Measurements from ENCODE around the gene TRIM56.
"Not testable (repeated sequence)": the region's sequence is repeated elsewhere in the genome, so short reads cannot be mapped to it uniquely, and the experiment has no call there.

Gene TRIM56

DNA sequence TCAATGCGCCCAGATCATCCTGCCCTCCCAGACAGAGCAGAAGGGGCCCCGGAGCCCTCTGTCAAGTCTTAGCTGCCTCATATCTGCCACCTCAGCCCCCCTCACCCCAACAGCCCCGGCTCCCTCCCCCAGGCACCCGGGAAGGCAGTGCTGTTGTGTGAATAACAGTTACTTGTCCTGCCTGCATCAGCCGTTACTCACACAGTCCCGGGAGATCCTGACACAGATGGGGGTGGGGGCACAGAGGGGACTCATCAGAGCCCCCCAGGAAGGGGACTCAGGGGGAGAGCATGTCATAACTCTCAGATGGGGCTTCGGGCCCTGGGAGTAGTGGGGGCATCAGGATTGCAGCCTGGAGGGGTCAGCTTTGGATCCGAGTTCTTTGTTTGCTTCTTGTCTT, 29.2 kb downstream of the TRIM56 start:
- DNase-seq: no peak

DNA sequence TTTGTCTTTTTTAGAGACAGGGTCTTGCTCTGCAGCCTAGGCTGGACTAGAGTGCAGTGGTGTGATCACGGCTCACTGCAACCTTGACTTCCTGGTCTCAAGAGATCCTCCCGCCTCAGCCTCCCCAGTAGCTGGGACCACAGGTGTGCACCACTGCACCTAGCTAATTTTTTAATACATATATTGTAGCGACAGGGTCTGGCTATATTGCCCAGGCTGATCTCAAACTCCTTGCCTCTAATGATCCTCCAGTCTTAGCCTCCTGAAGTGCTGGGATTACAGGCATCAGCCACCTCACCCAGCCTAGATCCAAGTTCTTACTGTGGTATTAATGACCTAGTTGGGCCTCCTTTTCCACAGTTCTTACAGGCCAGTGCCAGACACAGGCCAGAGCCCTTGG, 29.9 kb downstream of the TRIM56 start:
- no peak for DNase-seq

DNA sequence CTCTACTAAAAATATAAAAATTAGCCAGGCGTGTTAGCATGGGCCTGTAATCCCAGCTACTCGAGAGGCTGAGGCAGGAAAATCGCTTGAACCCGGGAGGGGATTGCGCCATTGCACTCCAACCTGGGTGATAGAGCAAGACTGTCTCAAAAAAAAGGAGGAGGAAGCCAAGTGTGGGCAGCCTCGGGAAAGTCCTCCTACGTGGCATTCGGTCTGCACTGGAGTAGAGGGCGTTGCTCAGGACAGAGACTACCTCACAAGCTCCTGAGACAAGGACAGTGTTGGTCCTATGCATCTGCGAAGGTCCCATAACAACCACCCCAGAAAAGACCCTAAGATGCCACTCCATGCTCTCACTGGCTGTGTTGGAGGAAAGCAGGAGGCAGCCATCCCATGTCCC, 31.6 kb downstream of the TRIM56 start:
- DNase-seq: no peak

DNA sequence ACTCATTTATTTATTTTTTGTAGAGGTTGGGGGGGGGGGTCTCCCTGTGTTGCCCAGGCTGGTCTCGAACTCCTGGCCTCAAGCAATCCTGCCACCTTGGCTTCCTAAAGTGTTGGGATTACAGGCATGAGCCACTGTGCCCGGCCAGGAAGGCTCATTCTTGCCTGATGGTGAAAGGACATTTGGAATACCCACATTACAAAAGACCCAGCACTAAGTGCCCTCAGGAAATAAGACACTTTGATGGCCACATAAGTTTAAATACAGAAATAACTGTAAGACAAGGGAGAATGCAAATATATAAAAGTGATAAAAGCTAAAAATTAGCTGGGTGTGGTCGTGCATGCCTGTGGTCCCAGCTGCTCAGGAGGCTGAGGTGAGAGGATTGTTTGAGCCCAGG, 33.6 kb downstream of the TRIM56 start:
- no peak for DNase-seq

DNA sequence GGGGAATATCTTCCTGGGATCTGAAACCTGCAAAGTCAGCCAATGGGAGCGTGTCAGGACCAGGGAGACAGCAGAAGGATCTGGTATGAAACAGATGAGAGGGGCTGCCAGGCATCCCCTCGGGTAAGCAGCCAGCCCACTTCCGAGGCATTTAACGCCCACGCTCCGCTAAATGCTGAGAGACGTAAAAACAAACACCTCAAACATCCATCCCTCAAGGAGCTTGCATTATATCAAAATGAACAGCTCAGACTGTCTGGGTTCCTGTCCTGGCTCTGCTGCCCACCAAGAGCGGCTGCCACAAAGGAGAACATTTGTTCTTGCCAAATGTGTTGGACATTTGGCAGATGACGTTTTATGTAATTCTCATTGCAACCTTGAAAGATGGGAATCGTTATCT, 34.6 kb downstream of the TRIM56 start:
- DNase-seq: no peak

DNA sequence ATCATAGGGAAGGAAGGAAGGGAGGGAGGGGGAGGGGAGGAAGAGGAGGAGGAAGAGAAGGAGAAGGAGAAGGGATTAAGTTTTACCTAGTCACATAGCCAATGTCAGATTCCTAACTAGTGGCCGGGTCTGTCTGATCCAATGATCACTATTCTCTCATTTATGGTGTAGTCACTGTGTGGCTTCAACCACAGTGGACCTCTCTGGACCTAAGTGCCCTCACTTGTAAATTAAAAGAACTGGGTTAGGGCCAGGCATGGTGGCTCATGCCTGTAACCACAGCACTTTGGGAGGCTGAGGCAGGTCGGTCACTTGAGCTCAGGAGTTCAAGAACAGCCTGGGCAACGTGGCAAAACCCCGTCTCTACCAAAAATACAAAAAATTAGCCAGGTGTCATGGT, 35.0 kb downstream of the TRIM56 start:
- no peak for DNase-seq

DNA sequence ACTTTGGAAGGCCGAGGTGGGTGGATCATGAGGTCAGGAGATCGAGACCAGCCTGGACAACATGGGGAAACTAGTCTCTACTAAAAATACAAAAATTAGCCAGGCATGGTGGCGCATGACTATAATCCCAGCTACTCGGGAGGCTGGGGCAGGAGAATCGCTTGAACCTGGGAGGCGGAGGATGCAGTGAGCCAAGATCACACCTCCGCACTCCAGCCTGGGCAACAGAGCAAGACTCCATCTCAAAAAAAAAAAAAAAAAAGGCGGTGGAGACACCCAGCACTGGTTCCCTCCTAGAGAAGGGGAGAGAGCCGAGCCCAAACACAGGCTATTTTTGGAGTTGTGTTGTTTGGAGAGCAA, 36.3 kb downstream of the TRIM56 start:
- DNase-seq: not testable (repeated sequence)

DNA sequence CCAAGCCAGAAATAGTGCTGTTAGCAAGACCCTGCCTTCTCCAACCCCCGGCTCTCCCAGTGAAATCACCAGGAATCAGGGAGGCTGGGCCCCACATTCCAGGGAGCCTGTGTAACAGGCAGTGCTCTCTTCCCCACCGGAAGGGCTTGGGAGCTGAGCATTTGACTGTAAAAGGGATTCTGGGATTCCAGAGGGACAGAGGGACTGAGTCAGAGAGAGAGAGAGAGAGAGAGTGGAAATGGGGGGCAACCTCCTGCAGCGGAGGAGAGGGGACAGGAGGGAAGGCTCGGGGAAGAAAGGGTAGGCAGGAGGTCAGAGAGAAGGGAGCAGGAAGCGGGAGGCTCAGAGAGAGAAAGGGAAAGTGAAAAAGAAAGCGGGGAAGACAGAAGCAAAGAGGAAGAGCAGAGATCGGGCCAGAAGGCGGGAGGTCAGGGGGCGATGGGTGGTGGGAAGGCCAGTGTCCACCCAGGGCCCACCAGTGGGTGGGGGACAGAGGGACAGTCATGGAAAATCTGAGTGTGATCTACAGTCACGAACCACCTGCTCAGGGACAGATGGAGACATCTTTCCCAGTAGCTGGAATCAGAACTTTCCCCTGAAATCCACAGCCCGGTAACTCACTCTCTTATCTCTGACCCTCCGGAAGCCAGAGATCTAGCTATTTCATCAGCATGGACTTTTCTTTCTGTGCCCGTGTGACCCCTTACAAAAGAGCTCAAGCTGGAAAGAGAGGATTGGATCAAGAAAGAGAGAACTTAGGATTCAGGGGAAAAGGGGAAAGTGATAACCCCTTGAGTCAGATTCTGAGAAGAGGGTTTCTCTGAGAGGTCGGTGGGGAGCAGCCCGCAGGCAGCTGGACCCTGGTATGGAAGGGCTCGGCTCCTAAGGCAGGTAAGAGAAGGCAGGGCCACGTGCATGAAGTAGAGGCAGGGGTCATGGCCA, 37.0 kb downstream of the TRIM56 start:
- DNase-seq: no peak

DNA sequence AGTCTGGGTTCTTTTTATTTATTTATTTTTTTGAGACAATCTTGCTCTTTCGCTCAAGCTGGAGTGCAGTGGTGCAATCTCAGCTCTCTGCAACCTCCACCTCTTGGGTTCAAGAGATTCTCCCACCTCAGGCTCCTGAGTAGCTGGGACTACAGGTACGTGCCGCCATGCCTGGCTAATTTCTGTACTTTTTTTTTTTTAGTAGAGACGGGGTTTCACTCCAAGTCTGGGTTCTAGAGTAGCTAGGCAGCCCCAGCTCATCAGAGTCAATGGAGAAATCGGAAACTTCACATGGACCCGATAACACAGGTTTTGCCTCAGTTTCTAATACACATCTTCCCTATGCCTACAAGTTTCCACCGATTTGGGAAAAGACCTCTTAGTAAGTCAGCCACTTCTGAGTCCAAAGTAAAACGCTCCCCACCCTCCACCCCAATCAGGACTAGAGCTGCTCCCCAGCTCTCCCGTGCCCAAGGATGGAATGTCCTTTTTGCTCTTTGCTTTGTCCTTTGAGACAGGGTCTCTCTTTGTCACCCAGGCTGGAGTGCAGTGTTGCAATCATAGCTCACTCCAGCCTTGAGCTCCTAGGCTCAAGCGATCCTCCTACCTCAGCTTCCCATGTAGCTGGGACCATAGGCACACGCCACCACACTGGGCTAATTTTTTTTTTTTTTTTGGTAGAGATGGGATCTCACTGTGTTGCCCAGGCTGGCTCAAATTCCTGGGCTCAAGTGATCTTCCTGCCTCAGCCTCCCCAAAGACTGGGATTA, 37.8 kb downstream of the TRIM56 start:
- DNase-seq: no peak

DNA sequence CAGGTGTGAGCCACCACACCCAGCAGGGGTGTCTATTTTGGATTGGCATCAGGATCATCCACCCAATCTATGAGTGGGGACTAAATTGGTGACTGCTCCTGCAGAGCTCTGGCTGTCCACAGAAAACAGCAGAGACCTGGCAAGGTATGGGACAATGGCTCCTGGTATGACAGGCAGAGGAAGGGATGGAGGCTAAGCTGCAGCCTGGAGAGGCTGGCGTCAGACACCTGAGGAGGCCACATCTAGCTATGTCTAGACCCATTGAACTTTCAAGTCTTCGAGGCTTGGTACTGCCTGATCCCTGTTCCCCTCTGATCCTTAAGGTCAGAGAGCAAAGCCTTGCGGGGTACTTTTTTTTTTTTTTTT, 38.4 kb downstream of the TRIM56 start:
- DNase-seq: no peak

DNA sequence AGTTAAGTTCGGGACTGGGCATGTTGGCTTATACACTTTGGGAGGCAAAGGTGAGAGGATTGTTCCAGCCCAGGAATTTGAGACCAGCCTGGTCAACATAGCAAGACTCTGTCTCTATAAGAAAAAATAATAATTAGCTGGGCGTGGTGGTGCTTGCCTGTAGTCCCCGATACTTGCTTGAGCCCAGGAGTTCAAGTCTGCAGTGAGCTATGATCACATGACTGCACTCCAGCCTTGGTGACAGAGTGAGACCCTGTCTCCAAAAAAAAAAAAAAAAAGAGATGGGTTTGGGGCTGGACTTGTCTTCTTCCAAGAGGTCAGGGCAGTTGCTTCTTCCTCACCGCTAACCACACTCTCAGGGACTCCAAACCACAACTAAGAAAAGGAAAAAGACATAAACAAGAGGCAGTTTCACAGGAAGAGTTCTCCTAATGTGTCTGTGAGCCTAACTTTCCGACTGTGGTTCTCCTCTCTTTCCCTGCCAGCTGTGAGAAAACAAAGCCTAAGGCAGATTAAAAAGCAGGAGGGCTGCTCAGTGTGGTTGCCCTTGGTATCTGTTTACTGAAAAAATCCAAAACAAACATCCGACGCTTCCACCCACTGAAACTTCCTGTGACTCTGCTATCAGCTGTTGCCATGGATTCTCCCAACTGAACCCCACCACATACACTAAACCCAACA, 39.2 kb downstream of the TRIM56 start:
- DNase-seq: no peak

DNA sequence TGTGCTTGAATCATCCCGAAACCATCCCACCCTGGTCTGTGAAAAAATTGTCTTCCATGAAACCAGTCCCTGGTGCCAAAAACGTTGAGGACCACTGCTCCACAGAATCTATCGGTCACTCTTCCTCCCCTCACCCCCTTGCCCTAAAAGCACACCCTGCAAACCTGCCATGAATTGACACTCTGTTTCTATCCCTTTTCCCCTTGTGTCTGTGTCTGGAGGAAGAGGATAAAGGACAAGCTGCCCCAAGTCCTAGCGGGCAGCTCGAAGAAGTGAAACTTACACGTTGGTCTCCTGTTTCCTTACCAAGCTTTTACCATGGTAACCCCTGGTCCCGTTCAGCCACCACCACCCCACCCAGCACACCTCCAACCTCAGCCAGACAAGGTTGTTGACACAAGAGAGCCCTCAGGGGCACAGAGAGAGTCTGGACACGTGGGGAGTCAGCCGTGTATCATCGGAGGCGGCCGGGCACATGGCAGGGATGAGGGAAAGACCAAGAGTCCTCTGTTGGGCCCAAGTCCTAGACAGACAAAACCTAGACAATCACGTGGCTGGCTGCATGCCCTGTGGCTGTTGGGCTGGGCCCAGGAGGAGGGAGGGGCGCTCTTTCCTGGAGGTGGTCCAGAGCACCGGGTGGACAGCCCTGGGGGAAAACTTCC, 40.8 kb downstream of the TRIM56 start:
- no peak for DNase-seq

DNA sequence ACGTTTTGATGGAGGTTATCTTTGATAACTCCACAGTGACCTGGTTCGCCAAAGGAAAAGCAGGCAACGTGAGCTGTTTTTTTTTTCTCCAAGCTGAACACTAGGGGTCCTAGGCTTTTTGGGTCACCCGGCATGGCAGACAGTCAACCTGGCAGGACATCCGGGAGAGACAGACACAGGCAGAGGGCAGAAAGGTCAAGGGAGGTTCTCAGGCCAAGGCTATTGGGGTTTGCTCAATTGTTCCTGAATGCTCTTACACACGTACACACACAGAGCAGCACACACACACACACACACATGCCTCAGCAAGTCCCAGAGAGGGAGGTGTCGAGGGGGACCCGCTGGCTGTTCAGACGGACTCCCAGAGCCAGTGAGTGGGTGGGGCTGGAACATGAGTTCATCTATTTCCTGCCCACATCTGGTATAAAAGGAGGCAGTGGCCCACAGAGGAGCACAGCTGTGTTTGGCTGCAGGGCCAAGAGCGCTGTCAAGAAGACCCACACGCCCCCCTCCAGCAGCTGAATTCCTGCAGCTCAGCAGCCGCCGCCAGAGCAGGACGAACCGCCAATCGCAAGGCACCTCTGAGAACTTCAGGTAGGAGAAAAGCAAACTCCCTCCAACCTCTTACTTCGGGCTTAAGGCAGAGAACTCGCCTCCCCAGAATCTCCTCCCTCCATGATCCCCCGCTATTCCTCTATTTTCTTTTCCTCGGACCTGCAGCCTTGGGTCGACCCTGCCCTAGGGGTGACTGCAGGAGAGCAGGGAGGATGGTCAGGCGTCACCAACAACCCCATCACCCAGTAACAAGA, 41.6 kb downstream of the TRIM56 start, which contains the start of gene SERPINE1:
Gene SERPINE1, plus strand, starts transcription at position 454 of the 809 bp plus-strand sequence. CDS start 1,290 bp downstream, outside the sequence.
- DNase-seq: no peak

DNA sequence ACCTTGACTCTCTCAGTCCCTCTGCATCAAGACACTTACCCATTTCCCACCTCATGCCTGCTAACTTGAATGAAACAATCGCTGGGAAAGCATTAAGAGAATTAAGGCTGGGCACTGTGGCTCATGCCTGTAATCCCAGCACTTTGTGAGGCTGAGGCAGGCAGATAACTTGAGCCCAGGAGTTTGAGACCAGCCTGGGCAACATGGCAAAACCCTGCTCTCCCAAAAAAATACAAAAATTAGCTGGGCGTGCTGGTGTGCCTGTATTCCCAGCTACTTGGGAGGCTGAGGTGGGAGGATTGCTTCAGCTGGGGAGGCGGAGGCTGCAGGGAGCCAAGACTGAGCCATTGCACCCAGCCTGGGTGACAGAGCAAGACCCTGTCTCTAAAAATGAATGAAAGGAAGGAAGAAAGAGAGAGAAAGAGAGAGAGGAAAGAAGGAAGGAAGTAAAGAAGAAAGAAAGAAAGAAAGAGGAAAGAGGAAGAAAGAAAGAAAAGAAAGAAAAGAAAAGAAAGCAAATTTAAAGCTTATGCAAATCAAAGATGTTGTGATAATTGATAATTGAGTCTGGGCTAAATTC, 42.3 kb downstream of the TRIM56 start:
- no peak for DNase-seq

DNA sequence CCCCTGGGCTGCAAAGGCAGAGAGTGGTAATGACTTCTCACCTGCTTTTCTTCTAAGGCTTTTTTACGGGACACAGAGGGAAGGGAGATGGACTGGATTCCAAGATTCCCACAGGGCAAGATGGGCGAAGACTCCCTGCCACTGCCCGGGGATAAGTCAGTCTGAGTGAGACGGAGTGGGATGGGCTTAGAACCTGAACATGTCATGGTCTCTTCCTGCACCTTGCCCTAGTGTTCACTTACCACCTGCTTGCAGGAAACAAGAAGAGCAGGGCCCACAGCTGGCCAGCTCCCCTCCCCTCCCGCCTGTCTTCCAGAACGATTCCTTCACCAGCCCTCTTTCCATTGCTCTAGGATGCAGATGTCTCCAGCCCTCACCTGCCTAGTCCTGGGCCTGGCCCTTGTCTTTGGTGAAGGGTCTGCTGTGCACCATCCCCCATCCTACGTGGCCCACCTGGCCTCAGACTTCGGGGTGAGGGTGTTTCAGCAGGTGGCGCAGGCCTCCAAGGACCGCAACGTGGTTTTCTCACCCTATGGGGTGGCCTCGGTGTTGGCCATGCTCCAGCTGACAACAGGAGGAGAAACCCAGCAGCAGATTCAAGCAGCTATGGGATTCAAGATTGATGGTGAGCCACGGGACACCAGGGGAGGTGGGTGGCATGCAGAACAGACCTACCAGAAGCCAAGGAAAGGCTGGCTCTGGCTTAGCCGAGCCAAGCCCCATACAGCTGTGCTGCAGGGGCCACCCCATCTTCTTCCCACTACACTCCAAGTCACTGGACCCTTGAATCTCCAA, 43.0 kb downstream of the TRIM56 start:
- DNase-seq: no peak

DNA sequence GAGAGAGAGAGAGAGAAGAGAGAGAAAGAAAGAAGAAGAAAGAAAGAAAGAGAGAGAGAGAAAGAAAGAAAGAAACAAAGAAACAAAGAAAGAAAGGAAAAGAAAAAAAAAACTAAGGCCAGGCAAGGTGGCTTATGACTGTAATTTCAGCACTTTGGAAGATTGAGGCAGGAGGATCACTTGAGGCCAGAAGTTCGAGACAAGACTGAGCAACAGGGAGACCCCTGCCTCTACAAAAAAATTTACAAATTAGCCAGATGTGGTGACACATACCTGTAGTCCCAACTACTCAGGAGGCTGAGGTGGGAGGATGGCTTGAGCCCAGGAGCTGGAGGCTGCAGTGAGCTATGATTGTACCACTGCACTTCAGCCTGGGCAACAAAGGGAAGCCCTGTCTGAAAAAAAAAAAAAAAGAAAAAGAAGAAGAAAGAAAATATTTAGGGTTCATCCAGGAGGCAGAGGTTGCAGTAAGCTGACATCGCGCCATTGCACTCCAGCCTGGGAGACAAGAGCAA, 44.4 kb downstream of the TRIM56 start:
- no peak for DNase-seq

DNA sequence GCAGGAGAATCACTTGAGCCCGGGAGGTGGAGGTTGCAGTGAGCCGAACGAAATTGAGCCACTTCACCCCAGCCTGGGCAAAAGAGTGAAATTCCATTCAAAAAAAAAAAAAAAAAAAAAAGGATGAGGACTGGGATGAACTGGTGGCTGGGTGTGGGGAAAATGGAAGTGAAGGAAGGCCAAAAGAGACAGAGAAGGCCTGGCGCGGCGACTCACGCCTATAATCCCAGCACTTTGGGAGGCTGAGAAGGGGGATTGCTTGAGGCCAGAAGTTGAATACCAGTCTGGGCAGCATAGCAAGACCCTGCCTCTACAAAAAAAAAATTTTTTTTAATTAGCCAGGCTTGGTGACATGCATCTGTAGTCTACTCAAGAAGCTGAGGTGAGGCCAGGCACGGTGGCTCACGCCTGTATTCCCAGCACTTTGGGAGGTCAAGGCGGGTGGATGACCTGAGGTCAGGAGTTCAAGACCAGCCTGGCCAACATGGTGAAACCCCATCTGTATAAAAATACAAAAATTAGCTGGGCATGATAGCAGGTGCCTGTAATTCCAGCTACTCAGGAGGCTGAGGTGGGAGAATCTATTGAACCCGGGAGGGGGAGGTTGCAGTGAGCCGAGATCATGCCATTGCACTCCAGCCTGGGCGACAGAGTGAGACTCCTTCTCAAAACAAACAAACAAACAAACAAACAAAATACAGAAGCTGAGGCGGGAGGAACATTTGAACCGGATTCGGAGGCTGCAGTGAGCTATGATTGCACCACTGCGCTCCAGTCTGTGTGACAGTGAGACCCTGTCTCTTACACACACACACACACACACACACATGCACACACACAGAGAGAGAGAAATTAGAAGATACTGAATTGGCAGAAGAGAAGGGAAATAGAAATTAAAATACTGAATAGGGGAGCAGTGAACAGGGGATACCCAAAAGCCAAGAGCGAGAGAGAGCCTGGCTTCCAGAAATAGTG, 47.6 kb downstream of the TRIM56 start:
- not testable (repeated sequence) for DNase-seq

DNA sequence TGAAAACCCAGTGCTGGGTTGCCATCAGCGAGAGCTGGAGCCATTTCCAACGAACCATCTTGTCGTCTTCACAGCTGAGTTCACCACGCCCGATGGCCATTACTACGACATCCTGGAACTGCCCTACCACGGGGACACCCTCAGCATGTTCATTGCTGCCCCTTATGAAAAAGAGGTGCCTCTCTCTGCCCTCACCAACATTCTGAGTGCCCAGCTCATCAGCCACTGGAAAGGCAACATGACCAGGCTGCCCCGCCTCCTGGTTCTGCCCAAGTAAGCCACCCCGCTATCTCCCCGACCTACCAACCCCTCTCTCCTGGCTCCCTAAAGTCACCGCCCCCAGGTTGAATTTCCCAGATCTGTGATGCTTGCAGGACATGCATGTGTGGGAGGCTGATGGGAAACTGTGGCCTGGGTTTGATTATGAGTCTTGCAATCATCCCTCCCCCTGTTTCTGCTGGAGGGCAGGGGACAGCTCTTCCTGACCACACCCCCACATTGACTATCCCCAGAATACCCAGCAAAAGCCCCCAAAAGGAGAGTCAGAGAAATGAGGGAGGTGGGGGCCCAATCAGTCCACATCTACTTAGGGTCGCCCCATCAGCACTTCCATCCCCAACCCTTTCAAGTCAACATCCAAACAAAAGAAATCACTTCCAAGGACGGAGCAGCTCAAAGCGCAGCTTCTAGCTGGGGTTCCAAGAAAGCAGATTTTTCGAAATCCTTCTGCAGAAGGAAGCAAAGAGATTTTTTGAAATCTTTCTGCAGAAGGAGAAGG, 48.5 kb downstream of the TRIM56 start:
- no peak for DNase-seq
